PFSK-1 (cell line): ENCODE measurements around the gene CCNYL1.

Experiments
- POLR2AphosphoS5 ChIP-seq: IDR thresholded peaks from 2 replicates; pipeline ENCODE4 v1.6.1; 2012; ENCODE audit warnings: low read depth, mild to moderate bottlenecking, control low read depth, low read length, moderate library complexity
- SIN3A ChIP-seq: IDR thresholded peaks from 2 replicates; pipeline ENCODE4 v1.6.1; 2012; ENCODE audit warnings: mild to moderate bottlenecking, low read length, moderate library complexity, borderline replicate concordance; ENCODE audit not compliant: insufficient read depth
- TAF1 ChIP-seq: IDR thresholded peaks from 2 replicates; pipeline ENCODE4 v1.6.1; 2012; ENCODE audit warnings: low read length, control low read depth, borderline replicate concordance; ENCODE audit not compliant: insufficient read depth
- TF ChIP-seq, protein P1 (sequence below), 2 experiments: IDR thresholded peaks; 2 replicates each; pipeline versions ENCODE4 v1.6.1 to v1.8.0; 2011 to 2012; ENCODE audit warnings: low read depth in 2 of 2, low read length in 2 of 2, control low read depth in 1 of 2, inconsistent platforms in 1 of 2, mild to moderate bottlenecking in 1 of 2, moderate library complexity in 1 of 2; ENCODE audit not compliant: insufficient read depth in 1 of 2

DNA sequence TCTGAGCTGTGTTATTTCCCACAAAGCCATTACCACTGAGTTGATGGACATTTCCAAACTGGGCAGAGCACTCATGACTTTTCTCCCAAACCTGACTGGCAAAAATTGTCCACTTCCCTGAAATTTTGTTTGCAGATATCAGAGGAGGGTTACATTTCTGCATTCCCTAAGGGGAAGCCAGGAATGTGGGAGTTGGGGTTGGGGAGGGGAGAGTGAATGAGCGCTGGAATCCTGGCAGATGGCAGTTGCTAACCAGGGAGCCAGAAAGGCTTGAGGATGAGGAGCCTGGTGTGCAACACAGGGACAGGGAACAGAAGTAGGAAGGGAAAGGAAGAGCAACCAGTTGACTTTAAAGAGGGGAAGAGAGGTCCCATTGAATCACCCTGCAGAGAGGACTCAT lies 14.0 kb upstream of the CCNYL1 start:
- TF ChIP-seq POLR2AphosphoS5 = no peak
- TF ChIP-seq, protein P1, sequence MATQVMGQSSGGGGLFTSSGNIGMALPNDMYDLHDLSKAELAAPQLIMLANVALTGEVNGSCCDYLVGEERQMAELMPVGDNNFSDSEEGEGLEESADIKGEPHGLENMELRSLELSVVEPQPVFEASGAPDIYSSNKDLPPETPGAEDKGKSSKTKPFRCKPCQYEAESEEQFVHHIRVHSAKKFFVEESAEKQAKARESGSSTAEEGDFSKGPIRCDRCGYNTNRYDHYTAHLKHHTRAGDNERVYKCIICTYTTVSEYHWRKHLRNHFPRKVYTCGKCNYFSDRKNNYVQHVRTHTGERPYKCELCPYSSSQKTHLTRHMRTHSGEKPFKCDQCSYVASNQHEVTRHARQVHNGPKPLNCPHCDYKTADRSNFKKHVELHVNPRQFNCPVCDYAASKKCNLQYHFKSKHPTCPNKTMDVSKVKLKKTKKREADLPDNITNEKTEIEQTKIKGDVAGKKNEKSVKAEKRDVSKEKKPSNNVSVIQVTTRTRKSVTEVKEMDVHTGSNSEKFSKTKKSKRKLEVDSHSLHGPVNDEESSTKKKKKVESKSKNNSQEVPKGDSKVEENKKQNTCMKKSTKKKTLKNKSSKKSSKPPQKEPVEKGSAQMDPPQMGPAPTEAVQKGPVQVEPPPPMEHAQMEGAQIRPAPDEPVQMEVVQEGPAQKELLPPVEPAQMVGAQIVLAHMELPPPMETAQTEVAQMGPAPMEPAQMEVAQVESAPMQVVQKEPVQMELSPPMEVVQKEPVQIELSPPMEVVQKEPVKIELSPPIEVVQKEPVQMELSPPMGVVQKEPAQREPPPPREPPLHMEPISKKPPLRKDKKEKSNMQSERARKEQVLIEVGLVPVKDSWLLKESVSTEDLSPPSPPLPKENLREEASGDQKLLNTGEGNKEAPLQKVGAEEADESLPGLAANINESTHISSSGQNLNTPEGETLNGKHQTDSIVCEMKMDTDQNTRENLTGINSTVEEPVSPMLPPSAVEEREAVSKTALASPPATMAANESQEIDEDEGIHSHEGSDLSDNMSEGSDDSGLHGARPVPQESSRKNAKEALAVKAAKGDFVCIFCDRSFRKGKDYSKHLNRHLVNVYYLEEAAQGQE (IDR thresholded peaks at IDR 0.05; ENCODE audit: insufficient read depth in 1 of 2, low read depth in 2 of 2, low read length in 2 of 2) = no peak
- no peak for TF ChIP-seq TAF1
- TF ChIP-seq SIN3A = no peak
